ENCODE measurements around the gene CPN1.

The CPN1 gene

GRCh38 chr10:100053686-100054460 is 27.8 kb downstream of the CPN1 start:
- no peaks in the 10 kb centered on the region for H3K4me1 Mint-ChIP-seq
- H3K27me3 Mint-ChIP-seq = peaks cover 9% of the 10 kb centered on the region
- no peaks in the 10 kb centered on the region for H3K9me3 Mint-ChIP-seq
- no peak for ATAC-seq
- no peak overlapping the region for H3K27ac Mint-ChIP-seq
- H3K4me3 Mint-ChIP-seq = no peak overlapping the region
- no peak for DNase-seq

- no peaks in the 10 kb centered on the region for H3K9me3 Mint-ChIP-seq
- no peak overlapping the region for H3K27ac Mint-ChIP-seq
- H3K27me3 Mint-ChIP-seq = peaks cover 10% of the 10 kb centered on the region
- ATAC-seq (peak; percentile 83), DNase-seq (peak; percentile 68 to 77)
- no peaks in the 10 kb centered on the region for H3K4me1 Mint-ChIP-seq
- no peak overlapping the region for H3K4me3 Mint-ChIP-seq
Measured at GRCh38 chr10:100046021-100046486, 35.6 kb downstream of the CPN1 start.

GRCh38 chr10:100045592-100045991 is 36.1 kb downstream of the CPN1 start:
- no peak for ATAC-seq

GRCh38 chr10:100043796-100044195 is 37.9 kb downstream of the CPN1 start:
- Mint-ChIP-seq H3K27me3 (peaks cover 16% of the 10 kb centered on the region), H3K4me3 (no peak overlapping the region), H3K4me1 (no peaks in the 10 kb centered on the region), H3K27ac (peak overlapping the region in 1 of 2 donors; percentile 34), H3K9me3 (no peaks in the 10 kb centered on the region)
- no peak for ATAC-seq
- no peak for DNase-seq

More at GRCh38 chr10:100045592-100045991, 36.1 kb downstream of the CPN1 start:
- DNase-seq = no peak
- no peaks in the 10 kb centered on the region for H3K4me1 Mint-ChIP-seq
- no peaks in the 10 kb centered on the region for H3K9me3 Mint-ChIP-seq
- no peak overlapping the region for H3K27ac Mint-ChIP-seq
- H3K27me3 Mint-ChIP-seq = peaks cover 10% of the 10 kb centered on the region
- H3K4me3 Mint-ChIP-seq = no peak overlapping the region

GRCh38 chr10:100043344-100043743 is 38.3 kb downstream of the CPN1 start:
- peaks cover 18% of the 10 kb centered on the region for H3K27me3 Mint-ChIP-seq
- no peaks in the 10 kb centered on the region for H3K4me1 Mint-ChIP-seq
- H3K4me3 Mint-ChIP-seq = no peak overlapping the region
- DNase-seq (no peak), ATAC-seq (peak; percentile 75)
- no peak overlapping the region for H3K27ac Mint-ChIP-seq
- no peaks in the 10 kb centered on the region for H3K9me3 Mint-ChIP-seq

- DNase-seq (no peak), ATAC-seq (no peak)
- Mint-ChIP-seq H3K4me1 (no peaks in the 10 kb centered on the region), H3K4me3 (no peak overlapping the region), H3K9me3 (no peaks in the 10 kb centered on the region), H3K27me3 (peaks cover 18% of the 10 kb centered on the region), H3K27ac (no peak overlapping the region)
Measured at GRCh38 chr10:100041306-100042002, 40.2 kb downstream of the CPN1 start.

GRCh38 chr10:100038561-100039071 is 43.1 kb downstream of the CPN1 start:
- H3K27ac Mint-ChIP-seq = no peak overlapping the region
- no peaks in the 10 kb centered on the region for H3K9me3 Mint-ChIP-seq
- H3K27me3 Mint-ChIP-seq = peaks cover 18% of the 10 kb centered on the region
- ATAC-seq (no peak), DNase-seq (no peak)
- H3K4me1 Mint-ChIP-seq = no peaks in the 10 kb centered on the region
- no peak overlapping the region for H3K4me3 Mint-ChIP-seq

- Mint-ChIP-seq H3K9me3 (no peaks in the 10 kb centered on the region), H3K4me1 (no peaks in the 10 kb centered on the region), H3K27ac (peak overlapping the region in 1 of 2 donors; percentile 64), H3K27me3 (peaks cover 18% of the 10 kb centered on the region), H3K4me3 (no peak overlapping the region)
- ATAC-seq (no peak), DNase-seq (no peak)
Measured at GRCh38 chr10:100037758-100038315, 43.8 kb downstream of the CPN1 start.

- DNase-seq (no peak), ATAC-seq (no peak)
- Mint-ChIP-seq H3K27me3 (peaks cover 13% of the 10 kb centered on the region), H3K27ac (peak overlapping the region in 1 of 2 donors; percentile 22), H3K4me3 (no peak overlapping the region), H3K4me1 (no peaks in the 10 kb centered on the region), H3K9me3 (no peaks in the 10 kb centered on the region)
Measured at GRCh38 chr10:100036850-100037249, 44.8 kb downstream of the CPN1 start.

- Mint-ChIP-seq H3K9me3 (no peaks in the 10 kb centered on the region), H3K27ac (no peak overlapping the region)
- no peak for ATAC-seq
Measured at GRCh38 chr10:100033766-100034418, 47.8 kb downstream of the CPN1 start.

GRCh38 chr10:100027416-100027815 is 54.3 kb downstream of the CPN1 start:
- Mint-ChIP-seq H3K4me3 (no peak overlapping the region), H3K27me3 (no peaks in the 10 kb centered on the region), H3K9me3 (peaks cover 9 to 10% of the 10 kb centered on the region in 2 donors)

More at GRCh38 chr10:100033766-100034418, 47.8 kb downstream of the CPN1 start:
- Mint-ChIP-seq H3K4me3 (no peak overlapping the region), H3K4me1 (no peaks in the 10 kb centered on the region), H3K27me3 (peaks cover 4% of the 10 kb centered on the region)
- no peak for DNase-seq

GRCh38 chr10:100025576-100025975 is 56.1 kb downstream of the CPN1 start:
- Mint-ChIP-seq H3K4me3 (no peak overlapping the region), H3K27ac (peak overlapping the region in 1 of 2 donors; percentile 83), H3K27me3 (no peaks in the 10 kb centered on the region), H3K4me1 (peaks cover 5% of the 10 kb centered on the region), H3K9me3 (peaks cover 9 to 10% of the 10 kb centered on the region in 2 donors)
- DNase-seq (no peak), ATAC-seq (no peak)

More at GRCh38 chr10:100027416-100027815, 54.3 kb downstream of the CPN1 start:
- DNase-seq (no peak), ATAC-seq (no peak)
- Mint-ChIP-seq H3K27ac (no peak overlapping the region), H3K4me1 (no peaks in the 10 kb centered on the region)

GRCh38 chr10:100024748-100025147 is 56.9 kb downstream of the CPN1 start:
- no peak overlapping the region for H3K27ac Mint-ChIP-seq
- no peak overlapping the region for H3K4me3 Mint-ChIP-seq
- H3K9me3 Mint-ChIP-seq = peaks cover 9 to 10% of the 10 kb centered on the region in 2 donors
- ATAC-seq (no peak), DNase-seq (no peak)
- no peaks in the 10 kb centered on the region for H3K27me3 Mint-ChIP-seq
- peaks cover 14% of the 10 kb centered on the region for H3K4me1 Mint-ChIP-seq

GRCh38 chr10:100022403-100022802 is 59.3 kb downstream of the CPN1 start:
- peaks cover 0 to 5% of the 10 kb centered on the region in 2 donors for H3K9me3 Mint-ChIP-seq
- peaks cover 15% of the 10 kb centered on the region for H3K4me1 Mint-ChIP-seq
- no peak overlapping the region for H3K27ac Mint-ChIP-seq
- DNase-seq = no peak
- H3K4me3 Mint-ChIP-seq = no peak overlapping the region
- H3K27me3 Mint-ChIP-seq = no peaks in the 10 kb centered on the region
- ATAC-seq = no peak

- no peak for ATAC-seq
- H3K9me3 Mint-ChIP-seq = peaks cover 0 to 1% of the 10 kb centered on the region in 2 donors
- H3K27ac Mint-ChIP-seq = no peak overlapping the region
- H3K4me1 Mint-ChIP-seq = peaks cover 15% of the 10 kb centered on the region
- no peak overlapping the region for H3K4me3 Mint-ChIP-seq
- no peaks in the 10 kb centered on the region for H3K27me3 Mint-ChIP-seq
- DNase-seq = no peak
Measured at GRCh38 chr10:100021322-100021721, 60.3 kb downstream of the CPN1 start.

Measured in stimulated activated naive CD8-positive, alpha-beta T cell treated with anti-CD3 and anti-CD28 coated beads, Interleukin-15, amount 100 ng/mL, for 72 hours (primary cell).